Heart left ventricle (tissue), 16 donors: ENCODE data around the gene ABCC3. TPM values are rescaled to one million over a fixed set of nuclear protein-coding genes. Genes with fewer than 3 reads are reported as not detected.

Source experiments
- ATAC-seq, 4 donors: fragments of 200-7000 bp; cut with Tn5 transposase; one replicate each; pipeline ENCODE4 v1.9.1; 2020 to 2022; ENCODE audit warnings: moderate library complexity in 4 of 4, mild to moderate bottlenecking in 3 of 4, moderate number of reproducible peaks in 1 of 4
- DNase-seq, 5 donors: peaks; one replicate each; pipeline ENCODE4 v3.0.0-alpha.2; 2020
- H3K27ac ChIP-seq, 12 donors: fragments of 200-600 bp; sonication (generic) in 4 of 12; one replicate each; pipeline versions ENCODE4 v1.5.0 to v1.8.0; 2016 to 2022; ENCODE audit warnings: mild to moderate bottlenecking in 2 of 12
- H3K27me3 ChIP-seq, 9 donors: fragments of 200-600 bp; sonication (generic) in 2 of 9; one replicate each; pipeline versions ENCODE4 v1.5.1 to v1.8.0; 2016 to 2022; ENCODE audit warnings: mild to moderate bottlenecking in 3 of 9
- H3K36me3 ChIP-seq, 9 donors: fragments of 200-600 bp; sonication (generic) in 2 of 9; one replicate each; pipeline versions ENCODE4 v1.5.0 to v1.8.0; 2018 to 2022; ENCODE audit warnings: mild to moderate bottlenecking in 2 of 9
- H3K4me1 ChIP-seq, 12 donors: fragments of 200-600 bp; sonication (generic) in 4 of 12; one replicate each; pipeline versions ENCODE4 v1.5.0 to v1.8.0; 2016 to 2022; ENCODE audit warnings: mild to moderate bottlenecking in 3 of 12
- H3K4me3 ChIP-seq, 12 donors: fragments of 200-600 bp; sonication (generic) in 4 of 12; one replicate each; pipeline versions ENCODE4 v1.5.0 to v1.8.0; 2017 to 2022; ENCODE audit warnings: mild to moderate bottlenecking in 9 of 12, moderate library complexity in 4 of 12
- H3K9me3 ChIP-seq, 12 donors: fragments of 200-600 bp; sonication (generic) in 4 of 12; one replicate each; pipeline versions ENCODE4 v1.5.0 to v1.8.0; 2016 to 2022; ENCODE audit warnings: mild to moderate bottlenecking in 1 of 12
- CTCF ChIP-seq, 12 donors: fragments of 200-600 bp; sonication (generic) in 4 of 12; IDR thresholded peaks; one replicate each; pipeline versions ENCODE4 v1.5.0 to v1.8.0; 2018 to 2022; ENCODE audit warnings: antibody characterized with exemption in 12 of 12, mild to moderate bottlenecking in 5 of 12
- POLR2A ChIP-seq, 2 donors: fragments of 450-650 bp; IDR thresholded peaks; one replicate each; pipeline ENCODE4 v1.6.1; 2017; ENCODE audit warnings: antibody characterized with exemption in 2 of 2, mild to moderate bottlenecking in 2 of 2, moderate library complexity in 2 of 2
- WGBS, 4 donors: extraction: QIAGEN DNeasy Blood & Tissue Kit in 2 of 4; methylation state at CpG; one replicate each; pipeline versions ENCODE4 v1.1.5 to v1.1.7; 2013 to 2018; 5-methylcytosine and 5-hydroxymethylcytosine counted together
- intact Hi-C, 10 donors: fragments of 100-400 bp; cut with DNase I; formaldehyde crosslinking; loops; one replicate each; pipeline versions ENCODE4 v1.11.1 to v1.14.2; 2022
- polyA plus RNA-seq, 2 donors: library from polyadenylated mRNA; stranded (reverse); fragments of 200-250 nt; gene quantifications; one replicate each; pipeline ENCODE4 v1.2.3, GENCODE V29; 2013
- total RNA-seq, 9 donors: library from RNA; depleted of rRNA in 2 of 9; stranded (reverse); fragments of >200 nt in 2 of 9; fragmentation: NEBNext Ultra II Directional in 3 of 9; extraction: Animal tissue kit (Norgen Biotek cat#: 25700) in 3 of 9; gene quantifications; one replicate each; pipeline versions ENCODE4 v1.1.0 to v1.2.4, GENCODE V29; 2016 to 2023
- donor health status: ischemic (EF 13 %, LVEDD 7.1; RV severe dilation, severe dysfunction).
- donor health status: healthy with polysubstance abuse.
- donor health status: DM: no; HTN: yes; CAD: no.
- donor health status: DM: no; HTN: no; CAD: no.
- donor health status: ischemic (EF 25% LVEDD 6.9; RV normal size, moderate dysfunction).
- donor health status: ischemic (EF 25% LVEDD 5.7; RV mildly dilated, moderate dysfunction).
- donor health status: healthy.
- donor health status: DM: yes; HTN: yes; CAD: no.
- donor health status: ischemic (EF 35%, LVEDD 5.7; RV mildly dilated, moderate dysfunction).
- donor health status: nonischemic (EF 11% LVEDD 7.7; RV severe dilation, severe dysfunction).
- donor health status: DM: yes; HTN: yes; CAD: no.
- donor health status: PGD.
- donor health status: ischemic (EF 29% LVEDD 5.4; RV normal size, mild dysfunction).
- donor health status: nonischemic (EF 23%, LVEDD 6.1; RV moderate dilation, normal function).

The ABCC3 gene
- total and polyA plus RNA-seq, 11 donors, result 0.20 to 21.6 (median 1.3) TPM; not detected in 1

- TF ChIP-seq CTCF (IDR thresholded peaks at IDR 0.05) (no peak), POLR2A (IDR thresholded peaks at IDR 0.05) (no peak)
These were observed 8.3 kb downstream of the ABCC3 start for GRCh38 chr17:50642722-50643656.

GRCh38 chr17:50645748-50646682, 11.3 kb downstream of the ABCC3 start:
- DNase-seq, result no peak

More at GRCh38 chr17:50642722-50643656, 8.3 kb downstream of the ABCC3 start:
- intact Hi-C loops, result no loop called here
- DNase-seq, result no peak
- Histone ChIP-seq H3K4me3 (no peak overlapping the region), H3K27me3 (no peaks in the 10 kb centered on the region), H3K27ac (no peak overlapping the region), H3K4me1 (peaks cover 0 to 39% (median 17%) of the 10 kb centered on the region in 12 donors), H3K9me3 (no peaks in the 10 kb centered on the region), H3K36me3 (no peaks in the 10 kb centered on the region)
- WGBS, 4 donors, result 90 to 96% (median 92%) methylated on average over 8 to 10 of the region's 10 CpGs
- ATAC-seq, result no peak

GRCh38 chr17:50647187-50647586, 12.5 kb downstream of the ABCC3 start:
- ATAC-seq, result no peak
- no peak for TF ChIP-seq POLR2A (IDR thresholded peaks at IDR 0.05)
- no peak for TF ChIP-seq CTCF (IDR thresholded peaks at IDR 0.05)
- DNase-seq, result no peak
- Histone ChIP-seq H3K4me1 (no peaks in the 10 kb centered on the region), H3K27me3 (peaks cover 0 to 4% (median 0%) of the 10 kb centered on the region in 9 donors), H3K27ac (no peak overlapping the region), H3K36me3 (no peaks in the 10 kb centered on the region), H3K4me3 (no peak overlapping the region), H3K9me3 (no peaks in the 10 kb centered on the region)
- intact Hi-C loops, result no loop called here
- WGBS, 4 donors, result 64 to 93% (median 91%) methylated on average over 2 of the region's 2 CpGs

More at GRCh38 chr17:50645748-50646682, 11.3 kb downstream of the ABCC3 start:
- Histone ChIP-seq H3K4me3 (no peak overlapping the region), H3K27ac (no peak overlapping the region), H3K36me3 (no peaks in the 10 kb centered on the region), H3K9me3 (no peaks in the 10 kb centered on the region), H3K4me1 (peaks cover 0 to 9% (median 0%) of the 10 kb centered on the region in 12 donors), H3K27me3 (peaks cover 0 to under 1% (median 0%) of the 10 kb centered on the region in 9 donors)
- intact Hi-C loops, result no loop called here
- WGBS, 4 donors, result 91 to 96% (median 95%) methylated on average over 3 of the region's 3 CpGs
- TF ChIP-seq POLR2A (IDR thresholded peaks at IDR 0.05) (no peak), CTCF (IDR thresholded peaks at IDR 0.05) (no peak)
- ATAC-seq, result no peak
